Fibroblast of peridontal ligament (primary cell): Measurements from ENCODE around the gene NSMF.
A peak's percentile ranks its signal among the peaks of the same experiment; 100 is the strongest.
"Not testable (repeated sequence)": the region's sequence is repeated elsewhere in the genome, so short reads cannot be mapped to it uniquely, and the experiment has no call there.

Experiments used
- DNase-seq: peaks from one replicate; pipeline ENCODE4 v3.0.0-alpha.2; 2010; ENCODE audit errors: extremely low read depth

NSMF gene

GRCh38 chr9:137458194-137459151 lies 661 bp downstream of the NSMF start:
- DNase-seq: no peak

DNA sequence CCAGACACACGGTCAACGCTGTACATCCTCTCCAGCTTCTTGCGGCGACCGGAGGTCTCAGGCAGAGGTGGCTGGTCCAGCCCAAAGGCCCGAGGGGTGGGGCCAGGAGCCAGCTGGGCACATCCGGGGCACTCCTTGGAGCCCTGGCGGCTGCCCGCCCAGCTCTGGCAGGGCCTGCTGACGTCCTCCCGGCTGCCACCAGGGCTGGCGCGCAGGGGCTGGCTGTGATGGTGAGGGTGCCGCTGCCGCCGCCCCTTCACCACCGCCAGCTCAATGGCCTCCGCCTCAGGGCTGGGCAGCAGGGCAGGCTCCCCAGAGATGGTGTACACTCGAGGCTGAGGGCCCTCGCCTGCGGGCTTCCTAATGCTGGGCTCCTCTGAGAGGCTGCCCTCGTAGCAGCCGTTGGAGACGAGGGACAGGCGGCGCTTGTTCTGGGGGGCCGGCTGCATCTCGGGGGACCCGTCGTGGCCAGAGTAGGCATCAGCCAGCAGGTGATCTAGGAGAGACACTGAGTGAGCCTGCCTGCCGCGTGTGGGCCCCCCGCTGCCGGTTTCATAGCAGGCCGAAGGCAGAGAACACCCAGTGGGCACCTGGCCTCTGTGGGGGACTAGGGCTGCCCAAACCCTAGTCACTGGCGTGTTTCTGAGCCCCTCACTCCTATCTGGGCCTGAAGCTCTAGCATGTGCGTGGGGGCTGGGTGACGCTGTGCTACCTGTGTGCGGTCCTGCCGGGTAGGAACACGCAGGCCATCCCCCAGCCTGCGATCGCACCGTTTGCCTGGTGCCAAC lies 1.5 kb downstream of the NSMF start:
- no peak for DNase-seq

DNA sequence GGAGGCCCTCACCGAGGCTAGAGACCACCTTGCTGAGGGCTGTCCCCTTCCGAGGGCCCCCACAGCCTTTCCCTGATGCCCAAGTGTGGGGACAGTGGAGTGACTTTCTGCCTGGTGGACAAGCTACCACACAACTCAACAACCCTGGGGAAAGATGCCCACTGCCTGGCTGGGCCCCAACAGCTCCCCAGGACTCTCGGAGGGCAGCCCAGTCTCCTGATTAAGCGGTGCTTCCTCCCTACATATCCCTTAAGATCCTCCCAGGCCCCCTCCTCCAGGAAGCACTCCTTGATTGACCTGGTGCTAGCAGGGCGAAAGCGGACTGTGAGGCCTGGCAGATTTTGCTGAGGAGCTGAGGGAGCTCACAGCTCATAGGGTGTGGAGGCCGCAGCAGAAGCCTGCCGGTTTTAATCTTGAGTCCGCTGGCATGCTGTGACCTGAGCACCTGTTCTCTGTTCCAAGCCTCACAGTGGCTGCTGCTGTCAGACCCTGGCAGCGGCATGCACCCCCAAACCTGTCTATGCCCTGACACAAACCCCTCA lies 2.2 kb downstream of the NSMF start:
- no peak for DNase-seq

GRCh38 chr9:137456061-137456863 lies 2.9 kb downstream of the NSMF start:
- peak; percentile 69 for DNase-seq

DNA sequence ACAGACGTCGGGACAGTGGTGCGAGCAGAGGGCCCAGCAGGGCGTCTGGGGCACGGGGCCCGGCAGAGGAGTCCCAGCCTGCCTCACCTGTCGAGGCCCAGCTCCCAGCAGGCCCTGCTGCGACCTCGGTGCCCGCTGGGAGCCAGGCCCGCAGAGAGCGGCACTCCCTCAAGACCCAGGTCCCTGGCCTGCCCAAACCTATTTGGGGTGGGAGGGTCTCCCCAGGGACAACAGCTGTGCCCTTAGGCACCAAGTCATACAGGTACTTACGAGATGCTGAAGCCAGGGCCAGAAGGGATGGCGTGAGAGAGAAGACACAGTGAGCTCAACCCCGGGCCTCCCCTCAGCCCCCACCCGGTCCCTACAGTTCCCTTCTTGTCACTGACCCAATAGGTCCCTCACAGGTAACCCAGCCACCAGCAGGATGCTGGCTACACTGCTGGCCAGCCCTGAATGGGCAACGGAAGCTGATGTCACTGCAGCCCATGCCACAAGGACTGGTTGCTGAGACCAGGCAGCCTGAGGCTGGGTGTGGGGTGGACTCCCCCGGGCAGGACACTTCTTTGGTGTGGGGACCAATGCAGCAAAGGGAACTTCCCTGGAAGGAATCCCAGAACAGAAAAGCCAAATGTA lies 3.7 kb downstream of the NSMF start:
- DNase-seq: no peak

- no peak for DNase-seq
These were observed 4.4 kb downstream of the NSMF start for GRCh38 chr9:137454597-137455358.

DNA sequence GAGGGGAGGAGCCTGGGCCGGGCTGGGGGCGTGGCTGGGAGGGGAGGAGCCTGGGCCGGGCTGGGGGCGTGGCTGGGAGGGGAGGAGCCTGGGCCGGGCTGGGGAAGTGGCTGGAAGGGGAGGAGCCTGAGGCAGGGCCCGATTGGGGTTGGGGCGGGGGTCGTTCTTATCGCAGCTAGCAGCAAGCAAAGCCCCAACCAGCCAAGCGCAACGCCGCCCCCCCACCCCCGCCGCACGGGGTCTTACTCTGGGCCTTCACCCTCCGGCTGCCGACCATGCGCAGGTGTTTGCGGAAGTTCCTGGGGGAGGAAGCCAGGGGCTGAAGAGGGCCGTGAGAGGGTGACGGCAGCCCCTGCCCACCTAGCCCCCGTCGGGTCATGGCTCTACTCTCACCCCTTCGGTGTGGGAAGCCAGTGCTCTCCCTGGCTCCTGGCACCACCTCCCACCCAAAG lies 5.0 kb downstream of the NSMF start:
- DNase-seq: no peak

- DNase-seq: peak; percentile 37
These were observed 5.5 kb downstream of the NSMF start for GRCh38 chr9:137453643-137454081.

DNA sequence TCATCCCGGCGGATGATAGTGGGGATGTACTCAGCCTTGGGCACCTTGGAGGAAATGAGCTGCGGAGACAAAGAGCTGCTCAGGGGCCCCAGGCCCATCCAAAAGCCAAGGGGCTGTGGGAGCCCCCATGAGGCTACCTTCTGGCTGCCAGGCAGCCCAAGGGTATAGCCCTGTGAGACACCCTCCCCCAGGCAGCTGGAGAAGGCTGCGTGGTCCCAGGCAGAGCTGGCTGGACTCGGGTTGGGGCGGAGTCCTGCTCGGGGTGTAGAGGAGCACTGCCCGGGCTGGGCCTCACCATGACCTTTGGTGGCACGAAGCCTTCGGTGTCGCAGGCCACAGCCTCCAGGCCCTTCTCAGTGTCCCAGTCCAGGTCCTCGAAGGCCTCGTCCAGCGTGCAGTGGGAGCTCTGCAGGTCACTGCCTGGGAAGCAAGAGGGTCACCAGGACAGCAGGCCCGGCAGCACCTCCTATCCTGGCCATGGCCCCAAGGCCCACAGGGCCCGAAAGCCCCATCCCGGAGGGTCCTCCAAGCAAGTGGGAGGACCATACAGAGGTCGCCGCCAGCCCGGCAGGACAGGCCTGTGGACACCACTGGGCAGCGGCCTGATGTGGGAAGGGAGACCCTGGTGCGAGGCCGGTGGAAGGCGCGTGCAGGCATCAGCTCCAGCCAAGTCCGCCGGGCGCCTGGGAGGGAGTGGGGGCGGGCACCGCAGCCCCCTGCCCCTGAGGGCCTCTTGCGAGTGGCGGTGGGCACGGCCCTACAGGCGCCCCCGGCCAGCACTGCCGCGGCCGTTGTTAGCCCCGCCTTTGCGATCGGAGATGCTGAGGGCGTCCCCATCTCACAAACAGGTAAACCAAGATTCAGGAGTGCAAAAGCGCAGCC lies 6.1 kb downstream of the NSMF start:
- no peak for DNase-seq

DNA sequence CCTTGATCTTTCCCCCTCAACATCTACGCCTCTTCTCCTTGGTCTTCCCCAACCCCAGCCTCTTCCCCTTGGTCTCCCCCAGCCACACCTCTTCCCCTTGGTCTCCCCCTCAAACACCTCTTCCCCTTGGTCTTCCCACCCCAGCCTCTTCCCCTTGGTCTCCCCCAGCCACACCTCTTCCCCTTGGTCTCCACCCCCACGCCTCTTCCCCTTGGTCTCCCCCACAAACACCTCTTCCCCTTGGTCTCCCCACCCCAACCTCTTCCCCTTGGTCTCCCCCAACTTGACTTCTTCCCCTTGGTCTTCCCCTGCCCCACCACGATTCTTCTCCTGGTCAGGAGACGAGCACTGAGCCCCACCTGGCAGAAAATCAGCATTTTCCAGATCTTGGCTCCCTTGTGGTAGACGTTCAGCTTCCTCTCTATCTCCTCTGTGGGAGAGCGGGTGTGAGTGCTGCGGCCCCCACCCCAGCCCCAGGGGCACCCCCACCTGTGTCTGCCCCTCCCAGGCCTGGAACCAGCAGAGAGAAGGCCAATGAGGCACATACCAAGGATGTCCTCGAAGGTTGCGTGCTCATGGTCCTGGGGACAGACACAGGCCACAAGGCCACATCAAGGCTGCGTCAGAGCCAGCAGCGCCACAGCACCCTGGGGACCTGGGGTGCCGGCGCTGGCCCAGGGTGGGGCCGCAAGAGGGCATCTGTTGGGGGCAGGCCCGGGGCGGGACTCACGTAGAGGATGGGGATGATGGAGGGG lies 7.0 kb downstream of the NSMF start:
- DNase-seq: no peak

GRCh38 chr9:137451264-137452005 lies 7.7 kb downstream of the NSMF start:
- DNase-seq: not testable (repeated sequence)

DNA sequence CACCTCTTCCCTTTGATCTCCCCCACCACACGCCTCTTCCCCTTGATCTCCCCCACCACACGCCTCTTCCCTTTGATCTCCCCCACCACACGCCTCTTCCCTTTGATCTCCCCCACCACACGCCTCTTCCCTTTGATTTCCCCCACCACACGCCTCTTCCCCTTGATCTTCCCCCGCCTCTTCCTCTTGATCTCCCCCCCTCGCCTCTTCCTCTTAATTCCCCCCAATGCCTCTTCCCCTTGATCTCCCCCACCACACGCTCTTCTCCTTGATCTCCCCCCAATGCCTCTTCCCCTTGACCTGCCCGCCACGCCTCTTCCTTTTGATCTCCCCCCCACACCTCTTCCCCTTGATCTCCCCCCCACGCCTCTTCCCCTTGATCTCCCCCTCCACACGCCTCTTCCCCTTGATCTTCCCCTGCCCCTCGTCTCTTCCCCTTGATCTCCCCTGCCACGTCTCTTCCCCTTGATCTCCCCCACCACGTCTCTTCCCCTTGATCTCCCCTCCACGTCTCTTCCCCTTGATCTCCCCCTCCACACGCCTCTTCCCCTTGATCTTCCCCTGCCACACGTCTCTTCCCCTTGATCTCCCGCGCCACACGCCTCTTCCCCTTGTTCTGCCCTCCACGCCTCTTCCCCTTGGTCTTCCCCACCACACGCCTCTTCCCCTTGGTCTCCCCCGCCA lies 8.5 kb downstream of the NSMF start:
- not testable (repeated sequence) for DNase-seq

GRCh38 chr9:137449931-137450538 lies 9.1 kb downstream of the NSMF start:
- no peak for DNase-seq

GRCh38 chr9:137449081-137449844 lies 9.9 kb downstream of the NSMF start:
- DNase-seq: no peak

DNA sequence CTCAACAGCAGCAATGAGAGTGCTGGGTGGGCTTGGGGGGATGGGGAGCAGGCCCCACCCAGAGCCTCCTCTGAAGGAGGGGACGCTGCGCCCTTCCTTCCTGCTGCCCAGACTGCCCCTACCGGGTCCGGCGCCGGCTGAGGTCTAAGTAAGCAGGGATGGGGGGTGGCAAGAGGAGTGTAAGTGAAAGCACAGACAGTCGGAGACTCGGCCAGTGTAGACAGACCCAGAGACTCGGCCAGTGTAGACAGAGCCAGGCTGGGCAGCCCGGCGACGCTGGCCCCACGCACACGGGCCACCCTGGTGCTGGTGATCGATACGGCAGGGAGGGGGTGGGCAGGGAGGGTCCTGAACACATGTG lies 10.6 kb downstream of the NSMF start:
- no peak for DNase-seq
